Activated T-cell treated with anti-CD3 and anti-CD28 coated beads, Interleukin-2, amount 50 U/mL, for 24 hours (primary cell): Measurements from ENCODE around the gene AOC2.
"Not testable (repeated sequence)": the region's sequence is repeated elsewhere in the genome, so short reads cannot be mapped to it uniquely, and the experiment has no call there.

Experiments used
- DNase-seq: peaks from one replicate; pipeline ENCODE4 v3.0.0-alpha.2; 2020
- H3K27ac Mint-ChIP-seq: 2 replicates; pipeline ENCODE4 v1.8.0; 2020; ENCODE audit warnings: mild to moderate bottlenecking, mixed read lengths
- H3K27me3 Mint-ChIP-seq: 2 replicates; pipeline ENCODE4 v1.8.0; 2020; ENCODE audit warnings: mixed read lengths
- H3K36me3 Mint-ChIP-seq: 2 replicates; pipeline ENCODE4 v1.8.0; 2020; ENCODE audit warnings: low read depth, mixed read lengths
- H3K4me1 Mint-ChIP-seq: 2 replicates; pipeline ENCODE4 v1.8.0; 2020; ENCODE audit warnings: low read depth, mixed read lengths
- H3K4me3 Mint-ChIP-seq: 2 replicates; pipeline ENCODE4 v1.8.0; 2020; ENCODE audit warnings: mild to moderate bottlenecking, moderate library complexity, mixed read lengths
- H3K9me3 Mint-ChIP-seq: 2 replicates; pipeline ENCODE4 v1.8.0; 2020; ENCODE audit warnings: mixed read lengths

AOC2 gene

GRCh38 chr17:42856516-42856915, 12.1 kb downstream of the AOC2 start:
- not testable (repeated sequence) for DNase-seq, H3K27ac Mint-ChIP-seq, H3K4me1 Mint-ChIP-seq, H3K9me3 Mint-ChIP-seq, H3K27me3 Mint-ChIP-seq, H3K4me3 Mint-ChIP-seq, H3K36me3 Mint-ChIP-seq

- DNase-seq, result no peak
- Mint-ChIP-seq H3K9me3 (no peaks in the 10 kb centered on the region), H3K4me1 (no peaks in the 10 kb centered on the region), H3K27me3 (peaks cover 2% of the 10 kb centered on the region), H3K4me3 (no peak overlapping the region), H3K36me3 (no peaks in the 10 kb centered on the region), H3K27ac (no peak overlapping the region)
Observed at GRCh38 chr17:42857389-42857788, 13.0 kb downstream of the AOC2 start.

GRCh38 chr17:42865638-42866094, 21.3 kb downstream of the AOC2 start:
- Mint-ChIP-seq H3K27me3 (peaks cover 27% of the 10 kb centered on the region), H3K36me3 (no peaks in the 10 kb centered on the region), H3K9me3 (no peaks in the 10 kb centered on the region), H3K4me3 (no peak overlapping the region), H3K27ac (no peak overlapping the region), H3K4me1 (no peaks in the 10 kb centered on the region)
- DNase-seq, result no peak

GRCh38 chr17:42866216-42866615, 21.8 kb downstream of the AOC2 start:
- Mint-ChIP-seq H3K27me3 (peaks cover 27% of the 10 kb centered on the region), H3K9me3 (no peaks in the 10 kb centered on the region), H3K4me1 (no peaks in the 10 kb centered on the region), H3K27ac (no peak overlapping the region), H3K4me3 (no peak overlapping the region), H3K36me3 (no peaks in the 10 kb centered on the region)
- DNase-seq, result no peak

GRCh38 chr17:42866631-42867575, 22.5 kb downstream of the AOC2 start:
- no peak for DNase-seq
- Mint-ChIP-seq H3K36me3 (no peaks in the 10 kb centered on the region), H3K4me3 (no peak overlapping the region), H3K27me3 (peaks cover 32% of the 10 kb centered on the region), H3K9me3 (no peaks in the 10 kb centered on the region), H3K4me1 (no peaks in the 10 kb centered on the region), H3K27ac (no peak overlapping the region)

- not testable (repeated sequence) for H3K4me1 Mint-ChIP-seq, DNase-seq, H3K9me3 Mint-ChIP-seq, H3K27ac Mint-ChIP-seq, H3K4me3 Mint-ChIP-seq, H3K36me3 Mint-ChIP-seq
- H3K27me3 Mint-ChIP-seq, result peaks cover 35% of the 10 kb centered on the region
Observed at GRCh38 chr17:42867694-42868261, 23.4 kb downstream of the AOC2 start.

GRCh38 chr17:42868338-42868737, 24.0 kb downstream of the AOC2 start:
- H3K4me3 Mint-ChIP-seq, result no peak overlapping the region

GRCh38 chr17:42871647-42872046, 27.3 kb downstream of the AOC2 start:
- no peak for DNase-seq
- H3K27me3 Mint-ChIP-seq, result peaks cover 38% of the 10 kb centered on the region
- no peaks in the 10 kb centered on the region for H3K9me3 Mint-ChIP-seq
- H3K36me3 Mint-ChIP-seq, result no peaks in the 10 kb centered on the region
- H3K4me1 Mint-ChIP-seq, result no peaks in the 10 kb centered on the region
- H3K27ac Mint-ChIP-seq, result no peak overlapping the region
- no peak overlapping the region for H3K4me3 Mint-ChIP-seq

More at GRCh38 chr17:42868338-42868737, 24.0 kb downstream of the AOC2 start:
- Mint-ChIP-seq H3K4me1 (no peaks in the 10 kb centered on the region), H3K27me3 (peaks cover 40% of the 10 kb centered on the region), H3K36me3 (no peaks in the 10 kb centered on the region), H3K27ac (no peak overlapping the region), H3K9me3 (no peaks in the 10 kb centered on the region)
- DNase-seq, result no peak

- Mint-ChIP-seq H3K4me1 (no peaks in the 10 kb centered on the region), H3K9me3 (no peaks in the 10 kb centered on the region), H3K27me3 (peaks cover 37% of the 10 kb centered on the region), H3K36me3 (no peaks in the 10 kb centered on the region), H3K4me3 (no peak overlapping the region), H3K27ac (no peak overlapping the region)
- DNase-seq, result no peak
Observed at GRCh38 chr17:42872251-42872965, 28.0 kb downstream of the AOC2 start.

GRCh38 chr17:42873315-42873714, 28.9 kb downstream of the AOC2 start:
- Mint-ChIP-seq H3K36me3 (no peaks in the 10 kb centered on the region), H3K27ac (no peak overlapping the region), H3K9me3 (no peaks in the 10 kb centered on the region), H3K27me3 (peaks cover 44% of the 10 kb centered on the region), H3K4me1 (no peaks in the 10 kb centered on the region), H3K4me3 (no peak overlapping the region)
- no peak for DNase-seq

GRCh38 chr17:42873932-42874695, 29.7 kb downstream of the AOC2 start:
- peaks cover 45% of the 10 kb centered on the region for H3K27me3 Mint-ChIP-seq
- not testable (repeated sequence) for H3K4me1 Mint-ChIP-seq, H3K9me3 Mint-ChIP-seq, DNase-seq, H3K27ac Mint-ChIP-seq, H3K4me3 Mint-ChIP-seq, H3K36me3 Mint-ChIP-seq

GRCh38 chr17:42877037-42877436, 32.7 kb downstream of the AOC2 start:
- H3K27me3 Mint-ChIP-seq, result peaks cover 49% of the 10 kb centered on the region
- no peak overlapping the region for H3K4me3 Mint-ChIP-seq
- no peaks in the 10 kb centered on the region for H3K36me3 Mint-ChIP-seq
- no peaks in the 10 kb centered on the region for H3K4me1 Mint-ChIP-seq
- DNase-seq, result no peak
- no peak overlapping the region for H3K27ac Mint-ChIP-seq
- no peaks in the 10 kb centered on the region for H3K9me3 Mint-ChIP-seq

GRCh38 chr17:42878123-42878880, 33.9 kb downstream of the AOC2 start:
- Mint-ChIP-seq H3K27me3 (peaks cover 48% of the 10 kb centered on the region), H3K4me1 (no peaks in the 10 kb centered on the region), H3K9me3 (no peaks in the 10 kb centered on the region)

More at GRCh38 chr17:42878123-42878880, 33.9 kb downstream of the AOC2 start:
- no peaks in the 10 kb centered on the region for H3K36me3 Mint-ChIP-seq
- no peak for DNase-seq
- no peak overlapping the region for H3K27ac Mint-ChIP-seq
- no peak overlapping the region for H3K4me3 Mint-ChIP-seq
